B cell (primary cell): ENCODE data around the gene ITGAV. TPM values are rescaled to one million over a fixed set of nuclear protein-coding genes. Genes with fewer than 3 reads are reported as not detected.

Experiments used
- ATAC-seq: fragments of 200-7000 bp; cut with Tn5 transposase; one replicate; pipeline ENCODE4 v1.10.0; 2021; ENCODE audit warnings: low read depth, mild to moderate bottlenecking, moderate number of reproducible peaks, moderate library complexity
- CTCF ChIA-PET: fragments of 350-600 bp; sonication (Branson Sonifier 250); formaldehyde crosslinking; loops from one replicate; lab custom pipeline; 2021; ENCODE audit warnings: antibody characterized with exemption, inconsistent platforms; lab: Charles Lee
- POLR2A ChIA-PET: fragments of 350-600 bp; sonication (Branson Sonifier 250); formaldehyde crosslinking; loops from one replicate; lab custom pipeline; 2021; ENCODE audit warnings: antibody characterized with exemption; lab: Charles Lee
- DNase-seq: peaks from one replicate; pipeline ENCODE4 v3.0.0; 2013
- H2AFZ ChIP-seq: 2 replicates; pipeline ENCODE4 v1.6.1; 2012; ENCODE audit warnings: mild to moderate bottlenecking, low read depth, low read length; ENCODE audit not compliant: insufficient read depth, poor library complexity, severe bottlenecking
- H3K27ac ChIP-seq, 2 donors: 1 replicate in 1 of 2; 2 replicates in 1 of 2; pipeline ENCODE4 v1.5.1; 2012 to 2013; ENCODE audit warnings: low read length in 2 of 2, mild to moderate bottlenecking in 2 of 2, moderate library complexity in 1 of 2
- H3K27me3 ChIP-seq, 4 experiments: fragments of 200-600 bp in 1 of 4; sonication (generic) in 1 of 4; replicated peaks in 1 of 4; 1 replicate in 2 of 4; 2 replicates in 2 of 4; pipeline versions ENCODE4 v1.6.1 to v1.7.0; 2013 to 2016; ENCODE audit warnings: low read length in 3 of 4, mild to moderate bottlenecking in 2 of 4, mixed read lengths in 1 of 4, moderate library complexity in 1 of 4; ENCODE audit not compliant: insufficient read depth in 4 of 4, control insufficient read depth in 3 of 4; ENCODE audit errors: control extremely low read depth in 1 of 4
- H3K36me3 ChIP-seq, 2 experiments: replicated peaks in 1 of 2; 1 replicate in 1 of 2; 2 replicates in 1 of 2; pipeline versions ENCODE4 v1.6.1 to v1.7.1; 2013; ENCODE audit warnings: low read length in 1 of 2; ENCODE audit not compliant: insufficient read depth in 2 of 2, control insufficient read depth in 1 of 2; ENCODE audit errors: control extremely low read depth in 1 of 2, extremely low read depth in 1 of 2
- H3K4me1 ChIP-seq, 2 donors: fragments of 200-600 bp in 1 of 2; sonication (generic) in 1 of 2; 1 replicate in 1 of 2; 2 replicates in 1 of 2; pipeline versions ENCODE4 v1.5.1 to v1.6.1; 2013 to 2017; ENCODE audit warnings: low read length in 2 of 2; ENCODE audit not compliant: control insufficient read depth in 2 of 2, insufficient read depth in 2 of 2
- H3K4me2 ChIP-seq: replicated peaks from 2 replicates; pipeline ENCODE3; 2012; ENCODE audit warnings: mild to moderate bottlenecking, low read depth, low read length; ENCODE audit not compliant: poor library complexity, severe bottlenecking
- H3K4me3 ChIP-seq, 5 experiments: fragments of 200-600 bp in 1 of 5; sonication (generic) in 1 of 5; 1 replicate in 3 of 5; 2 replicates in 2 of 5; pipeline versions ENCODE4 v1.5.1 to v1.7.0; 2011 to 2016; ENCODE audit warnings: low read length in 4 of 5, mild to moderate bottlenecking in 4 of 5, low read depth in 2 of 5, control low read depth in 1 of 5, moderate library complexity in 1 of 5; ENCODE audit not compliant: insufficient read depth in 1 of 5; ENCODE audit errors: control extremely low read depth in 1 of 5, extremely low read depth in 1 of 5
- H3K79me2 ChIP-seq: fragments of 200-600 bp; sonication (generic); one replicate; pipeline ENCODE4 v1.6.0; 2016; ENCODE audit warnings: low read length; ENCODE audit not compliant: control insufficient read depth, insufficient read depth
- H3K9ac ChIP-seq: fragments of 200-600 bp; sonication (generic); 2 replicates; pipeline ENCODE4 v1.6.1; 2017; ENCODE audit warnings: mild to moderate bottlenecking, low read length, moderate library complexity
- H3K9me3 ChIP-seq, 3 donors: one replicate each; pipeline versions ENCODE4 v1.6.1 to v1.7.1; 2013; ENCODE audit warnings: low read length in 2 of 3; ENCODE audit not compliant: control insufficient read depth in 2 of 3, insufficient read depth in 1 of 3; ENCODE audit errors: control extremely low read depth in 1 of 3
- H4K20me1 ChIP-seq: 2 replicates; pipeline ENCODE4 v1.6.0; 2012; ENCODE audit warnings: mild to moderate bottlenecking, low read length; ENCODE audit not compliant: insufficient read depth, control insufficient read depth, poor library complexity, severe bottlenecking
- H3K27ac Mint-ChIP-seq: one replicate; pipeline ENCODE4 v1.8.0; 2021; ENCODE audit warnings: mixed read lengths
- H3K27me3 Mint-ChIP-seq: one replicate; pipeline ENCODE4 v1.8.0; 2021; ENCODE audit warnings: mixed read lengths
- H3K4me1 Mint-ChIP-seq: one replicate; pipeline ENCODE4 v1.8.0; 2021; ENCODE audit warnings: mixed read lengths
- H3K4me3 Mint-ChIP-seq: one replicate; pipeline ENCODE4 v1.8.0; 2021; ENCODE audit warnings: mixed read lengths
- H3K9me3 Mint-ChIP-seq: one replicate; pipeline ENCODE4 v1.8.0; 2022; ENCODE audit warnings: mixed read lengths; ENCODE audit not compliant: insufficient read depth
- CTCF ChIP-seq: fragments of 200-600 bp; IDR thresholded peaks from one replicate; pipeline ENCODE4 v1.8.0; 2022; ENCODE audit warnings: antibody characterized with exemption, mild to moderate bottlenecking
- EZH2 ChIP-seq: IDR thresholded peaks from 2 replicates; pipeline ENCODE4 v1.6.1; 2012; ENCODE audit warnings: borderline replicate concordance, low read depth, mild to moderate bottlenecking, moderate library complexity, low read length; ENCODE audit not compliant: insufficient read depth, poor library complexity, severe bottlenecking
- WGBS: methylation state at CpG from one replicate; pipeline ENCODE4 v1.1.5; 2013; ENCODE audit warnings: missing lambda C conversion rate; ENCODE audit not compliant: insufficient coverage; 5-methylcytosine and 5-hydroxymethylcytosine counted together
- intact Hi-C: fragments of 100-400 bp; cut with micrococcal nuclease; formaldehyde crosslinking; loops from one replicate; pipeline ENCODE4 v1.10.0; 2022
- polyA plus RNA-seq: library from polyadenylated mRNA; depleted of rRNA; stranded (reverse); fragments of >200 nt; gene quantifications from 2 replicates; pipeline ENCODE4 v1.2.3, GENCODE V29; 2012
- total RNA-seq, 2 donors: library from RNA; stranded (reverse); fragments of 120-200 nt in 1 of 2; gene quantifications; 1 replicate in 1 of 2; 2 replicates in 1 of 2; pipeline versions ENCODE4 v1.2.3 to v1.2.4, GENCODE V29; 2013 to 2022

Gene ITGAV
- total and polyA plus RNA-seq, 2 donors (not counting 1 experiment from before 2014, with no cell fraction given): 0.58 to 3.6 TPM

GRCh38 chr2:186632417-186632816, 42.6 kb downstream of the ITGAV start:
- no peak overlapping the region for H3K4me2 ChIP-seq
- H4K20me1 ChIP-seq: no peaks in the 10 kb centered on the region
- intact Hi-C loops: no loop called here
- no peaks in the 10 kb centered on the region for H3K27me3 ChIP-seq
- no peak for DNase-seq
- no peaks in the 10 kb centered on the region for H3K4me1 ChIP-seq
- CTCF ChIA-PET: no interaction called here
- no peak for TF ChIP-seq EZH2
- TF ChIP-seq CTCF: no peak
- Mint-ChIP-seq H3K4me1 (no peaks in the 10 kb centered on the region), H3K27me3 (no peaks in the 10 kb centered on the region), H3K27ac (no peak overlapping the region), H3K4me3 (no peak overlapping the region), H3K9me3 (no peaks in the 10 kb centered on the region)
- H3K4me3 ChIP-seq: no peak overlapping the region
- no peaks in the 10 kb centered on the region for H3K79me2 ChIP-seq
- H2AFZ ChIP-seq: no peak overlapping the region
- no peak for ATAC-seq
- no peak overlapping the region for H3K9ac ChIP-seq
- POLR2A ChIA-PET: no interaction called here
- no peaks in the 10 kb centered on the region for H3K9me3 ChIP-seq
- no peak overlapping the region for H3K27ac ChIP-seq
- no peaks in the 10 kb centered on the region for H3K36me3 ChIP-seq
- WGBS: no CpG with 5 or more reads among the region's 2 CpGs

GRCh38 chr2:186634701-186635100, 44.8 kb downstream of the ITGAV start:
- ATAC-seq (no peak), DNase-seq (no peak)
- intact Hi-C loops: no loop called here
- CTCF ChIA-PET: interaction anchor here (1.0 kb wide), 1 partner anchor 8 kb away, joined by 4 read pairs; no protein-coding TSS in a partner anchor
- no peaks in the 10 kb centered on the region for H3K36me3 ChIP-seq
- H3K4me1 Mint-ChIP-seq: no peaks in the 10 kb centered on the region
- H3K27me3 ChIP-seq: no peaks in the 10 kb centered on the region
- no peaks in the 10 kb centered on the region for H3K9me3 Mint-ChIP-seq
- TF ChIP-seq CTCF (no peak), EZH2 (no peak)
- H3K79me2 ChIP-seq: no peaks in the 10 kb centered on the region
- H3K4me2 ChIP-seq: no peak overlapping the region
- H3K27me3 Mint-ChIP-seq: no peaks in the 10 kb centered on the region
- no peak overlapping the region for H3K27ac ChIP-seq
- H3K9ac ChIP-seq: no peak overlapping the region
- H3K4me3 ChIP-seq: no peak overlapping the region
- no peak overlapping the region for H3K4me3 Mint-ChIP-seq
- no peak overlapping the region for H2AFZ ChIP-seq
- no peak overlapping the region for H3K27ac Mint-ChIP-seq
- POLR2A ChIA-PET: no interaction called here
- no peaks in the 10 kb centered on the region for H3K4me1 ChIP-seq
- no peaks in the 10 kb centered on the region for H3K9me3 ChIP-seq
- no peaks in the 10 kb centered on the region for H4K20me1 ChIP-seq
